Sigmoid colon (tissue), 4 donors: ENCODE data around the gene MRPL33.

ENCODE experiments used
- EP300 ChIP-seq, 4 donors: sonication (generic); formaldehyde crosslinking; IDR thresholded peaks; one replicate each; pipeline ENCODE4 v1.6.1; 2017; ENCODE audit warnings: antibody characterized with exemption in 4 of 4
- TF ChIP-seq, protein P1 (sequence below), 4 experiments: fragments of 450-650 bp in 3 of 4; fragments of 200-600 bp in 1 of 4; IDR thresholded peaks; one replicate each; pipeline ENCODE4 v1.5.1; 2016 to 2019; ENCODE audit warnings: antibody characterized with exemption in 4 of 4, mild to moderate bottlenecking in 3 of 4, moderate library complexity in 2 of 4

DNA sequence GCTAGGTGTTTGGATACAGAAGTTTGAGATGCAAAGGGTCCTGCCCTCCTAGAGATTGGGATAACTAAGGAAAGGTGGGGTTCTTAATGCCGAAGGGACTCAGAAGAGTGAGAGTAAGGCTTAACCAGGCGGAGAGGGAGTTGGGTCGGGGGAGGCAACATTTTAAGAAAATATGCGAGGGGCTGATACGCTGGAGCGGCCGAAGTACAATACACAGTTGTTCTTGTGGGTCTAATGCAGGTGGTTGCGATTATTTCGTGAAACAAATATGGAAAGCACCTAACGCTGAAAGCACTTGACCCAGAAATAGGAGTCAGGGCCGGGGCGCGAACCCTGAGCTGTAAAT lies 344 bp upstream of the MRPL33 start:
- TF ChIP-seq, protein P1, sequence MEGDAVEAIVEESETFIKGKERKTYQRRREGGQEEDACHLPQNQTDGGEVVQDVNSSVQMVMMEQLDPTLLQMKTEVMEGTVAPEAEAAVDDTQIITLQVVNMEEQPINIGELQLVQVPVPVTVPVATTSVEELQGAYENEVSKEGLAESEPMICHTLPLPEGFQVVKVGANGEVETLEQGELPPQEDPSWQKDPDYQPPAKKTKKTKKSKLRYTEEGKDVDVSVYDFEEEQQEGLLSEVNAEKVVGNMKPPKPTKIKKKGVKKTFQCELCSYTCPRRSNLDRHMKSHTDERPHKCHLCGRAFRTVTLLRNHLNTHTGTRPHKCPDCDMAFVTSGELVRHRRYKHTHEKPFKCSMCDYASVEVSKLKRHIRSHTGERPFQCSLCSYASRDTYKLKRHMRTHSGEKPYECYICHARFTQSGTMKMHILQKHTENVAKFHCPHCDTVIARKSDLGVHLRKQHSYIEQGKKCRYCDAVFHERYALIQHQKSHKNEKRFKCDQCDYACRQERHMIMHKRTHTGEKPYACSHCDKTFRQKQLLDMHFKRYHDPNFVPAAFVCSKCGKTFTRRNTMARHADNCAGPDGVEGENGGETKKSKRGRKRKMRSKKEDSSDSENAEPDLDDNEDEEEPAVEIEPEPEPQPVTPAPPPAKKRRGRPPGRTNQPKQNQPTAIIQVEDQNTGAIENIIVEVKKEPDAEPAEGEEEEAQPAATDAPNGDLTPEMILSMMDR (IDR thresholded peaks at IDR 0.05) = no peak
- TF ChIP-seq EP300 (IDR thresholded peaks at IDR 0.05) = no peak
